HL-60 (cell line): ENCODE measurements around the gene CYP27A1.

Source experiments
- DNase-seq, 2 experiments: peaks; one replicate each; pipeline ENCODE4 v3.0.0-alpha.2; 2010 to 2020; ENCODE audit warnings: low read depth in 1 of 2, low spot score in 1 of 2
- H3K27ac ChIP-seq: fragments of 250-450 bp; sonication (Bioruptor Pico); replicated peaks from 2 replicates; pipeline ENCODE4 v1.5.1; 2020; ENCODE audit warnings: mild to moderate bottlenecking, moderate library complexity
- H3K27me3 ChIP-seq: fragments of 250-450 bp; sonication (Bioruptor Pico); 2 replicates; pipeline ENCODE4 v1.5.1; 2021; ENCODE audit warnings: mild to moderate bottlenecking, moderate library complexity; ENCODE audit not compliant: insufficient read depth, poor library complexity, severe bottlenecking
- H3K4me3 ChIP-seq: replicated peaks from 2 replicates; pipeline ENCODE4 v1.5.1; 2011; ENCODE audit warnings: mild to moderate bottlenecking, control low read depth, low read length; ENCODE audit not compliant: insufficient read depth
- GABPA ChIP-seq: IDR thresholded peaks from 2 replicates; pipeline ENCODE4 v1.6.1; 2012; ENCODE audit warnings: low read depth
- POLR2AphosphoS5 ChIP-seq: IDR thresholded peaks from 2 replicates; pipeline ENCODE4 v1.6.1; 2012; ENCODE audit warnings: low read depth
- SPI1 ChIP-seq: IDR thresholded peaks from 2 replicates; pipeline ENCODE4 v1.6.1; 2012; ENCODE audit warnings: low read depth, mild to moderate bottlenecking, borderline replicate concordance
- TF ChIP-seq, protein P1 (sequence below): IDR thresholded peaks from one replicate; pipeline ENCODE4 v1.5.1; 2011; ENCODE audit warnings: low read length, control low read depth, inconsistent platforms; ENCODE audit not compliant: insufficient read depth
- TF ChIP-seq, protein P2 (sequence below): IDR thresholded peaks from 2 replicates; pipeline ENCODE4 v1.6.1; 2012; ENCODE audit warnings: low read depth; ENCODE audit not compliant: insufficient replicate concordance

CYP27A1 gene

DNA sequence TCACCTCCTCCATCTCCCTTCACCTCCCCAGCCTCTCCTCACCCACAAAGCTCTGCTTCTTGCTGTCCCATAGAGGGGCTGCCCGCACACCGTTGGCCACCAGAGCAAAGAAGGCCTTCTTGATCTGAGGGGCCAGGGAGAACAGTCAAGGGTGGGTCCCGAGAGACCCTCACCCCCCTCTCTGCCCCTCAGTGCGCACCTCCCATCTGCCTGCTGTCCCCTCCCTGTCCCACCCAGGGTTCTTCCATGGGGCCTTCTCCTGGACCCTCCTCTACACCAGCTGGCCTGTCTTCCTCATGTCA lies 46.5 kb downstream of the CYP27A1 start:
- DNase-seq, result no peak
- TF ChIP-seq, protein P1, sequence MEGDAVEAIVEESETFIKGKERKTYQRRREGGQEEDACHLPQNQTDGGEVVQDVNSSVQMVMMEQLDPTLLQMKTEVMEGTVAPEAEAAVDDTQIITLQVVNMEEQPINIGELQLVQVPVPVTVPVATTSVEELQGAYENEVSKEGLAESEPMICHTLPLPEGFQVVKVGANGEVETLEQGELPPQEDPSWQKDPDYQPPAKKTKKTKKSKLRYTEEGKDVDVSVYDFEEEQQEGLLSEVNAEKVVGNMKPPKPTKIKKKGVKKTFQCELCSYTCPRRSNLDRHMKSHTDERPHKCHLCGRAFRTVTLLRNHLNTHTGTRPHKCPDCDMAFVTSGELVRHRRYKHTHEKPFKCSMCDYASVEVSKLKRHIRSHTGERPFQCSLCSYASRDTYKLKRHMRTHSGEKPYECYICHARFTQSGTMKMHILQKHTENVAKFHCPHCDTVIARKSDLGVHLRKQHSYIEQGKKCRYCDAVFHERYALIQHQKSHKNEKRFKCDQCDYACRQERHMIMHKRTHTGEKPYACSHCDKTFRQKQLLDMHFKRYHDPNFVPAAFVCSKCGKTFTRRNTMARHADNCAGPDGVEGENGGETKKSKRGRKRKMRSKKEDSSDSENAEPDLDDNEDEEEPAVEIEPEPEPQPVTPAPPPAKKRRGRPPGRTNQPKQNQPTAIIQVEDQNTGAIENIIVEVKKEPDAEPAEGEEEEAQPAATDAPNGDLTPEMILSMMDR, result no peak
- TF ChIP-seq GABPA (no peak), POLR2AphosphoS5 (no peak), SPI1 (no peak)
- TF ChIP-seq, protein P2, sequence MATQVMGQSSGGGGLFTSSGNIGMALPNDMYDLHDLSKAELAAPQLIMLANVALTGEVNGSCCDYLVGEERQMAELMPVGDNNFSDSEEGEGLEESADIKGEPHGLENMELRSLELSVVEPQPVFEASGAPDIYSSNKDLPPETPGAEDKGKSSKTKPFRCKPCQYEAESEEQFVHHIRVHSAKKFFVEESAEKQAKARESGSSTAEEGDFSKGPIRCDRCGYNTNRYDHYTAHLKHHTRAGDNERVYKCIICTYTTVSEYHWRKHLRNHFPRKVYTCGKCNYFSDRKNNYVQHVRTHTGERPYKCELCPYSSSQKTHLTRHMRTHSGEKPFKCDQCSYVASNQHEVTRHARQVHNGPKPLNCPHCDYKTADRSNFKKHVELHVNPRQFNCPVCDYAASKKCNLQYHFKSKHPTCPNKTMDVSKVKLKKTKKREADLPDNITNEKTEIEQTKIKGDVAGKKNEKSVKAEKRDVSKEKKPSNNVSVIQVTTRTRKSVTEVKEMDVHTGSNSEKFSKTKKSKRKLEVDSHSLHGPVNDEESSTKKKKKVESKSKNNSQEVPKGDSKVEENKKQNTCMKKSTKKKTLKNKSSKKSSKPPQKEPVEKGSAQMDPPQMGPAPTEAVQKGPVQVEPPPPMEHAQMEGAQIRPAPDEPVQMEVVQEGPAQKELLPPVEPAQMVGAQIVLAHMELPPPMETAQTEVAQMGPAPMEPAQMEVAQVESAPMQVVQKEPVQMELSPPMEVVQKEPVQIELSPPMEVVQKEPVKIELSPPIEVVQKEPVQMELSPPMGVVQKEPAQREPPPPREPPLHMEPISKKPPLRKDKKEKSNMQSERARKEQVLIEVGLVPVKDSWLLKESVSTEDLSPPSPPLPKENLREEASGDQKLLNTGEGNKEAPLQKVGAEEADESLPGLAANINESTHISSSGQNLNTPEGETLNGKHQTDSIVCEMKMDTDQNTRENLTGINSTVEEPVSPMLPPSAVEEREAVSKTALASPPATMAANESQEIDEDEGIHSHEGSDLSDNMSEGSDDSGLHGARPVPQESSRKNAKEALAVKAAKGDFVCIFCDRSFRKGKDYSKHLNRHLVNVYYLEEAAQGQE, result no peak
- Histone ChIP-seq H3K27me3 (no peaks in the 10 kb centered on the region), H3K27ac (no peak overlapping the region), H3K4me3 (no peak overlapping the region)

DNA sequence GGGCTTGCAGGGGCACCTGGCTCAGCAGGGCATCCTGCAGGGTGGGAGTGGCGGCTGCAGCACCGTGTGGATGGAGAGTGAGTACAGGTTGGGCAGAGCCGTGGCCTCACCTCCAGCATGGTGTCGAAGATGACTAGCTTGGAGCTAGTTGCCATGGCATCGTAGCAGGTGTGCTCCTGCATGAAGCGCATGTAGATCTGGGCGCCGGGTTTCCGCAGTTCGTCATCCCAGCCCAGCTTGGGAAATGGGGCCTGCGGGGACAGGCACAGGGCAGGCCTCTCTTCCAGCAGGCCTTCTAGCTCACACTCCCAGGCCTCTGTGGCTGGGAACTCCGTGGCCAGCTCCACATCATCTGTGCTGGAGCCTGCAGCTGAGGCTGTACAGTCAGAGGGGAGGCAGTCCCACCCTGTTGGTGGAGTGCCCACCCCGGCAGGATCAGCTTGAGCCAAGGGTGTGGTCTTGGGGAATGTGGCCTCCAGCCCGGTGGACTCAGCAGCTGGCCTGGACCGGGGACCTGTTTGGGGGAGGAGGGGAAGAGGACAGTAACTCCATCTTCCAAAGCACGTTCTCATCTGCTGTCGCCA lies 48.0 kb downstream of the CYP27A1 start:
- no peak overlapping the region for H3K27ac ChIP-seq
- no peak overlapping the region for H3K4me3 ChIP-seq
- DNase-seq, result no peak
- no peaks in the 10 kb centered on the region for H3K27me3 ChIP-seq
- TF ChIP-seq POLR2AphosphoS5, result no peak
- TF ChIP-seq, protein P1, result no peak

DNA sequence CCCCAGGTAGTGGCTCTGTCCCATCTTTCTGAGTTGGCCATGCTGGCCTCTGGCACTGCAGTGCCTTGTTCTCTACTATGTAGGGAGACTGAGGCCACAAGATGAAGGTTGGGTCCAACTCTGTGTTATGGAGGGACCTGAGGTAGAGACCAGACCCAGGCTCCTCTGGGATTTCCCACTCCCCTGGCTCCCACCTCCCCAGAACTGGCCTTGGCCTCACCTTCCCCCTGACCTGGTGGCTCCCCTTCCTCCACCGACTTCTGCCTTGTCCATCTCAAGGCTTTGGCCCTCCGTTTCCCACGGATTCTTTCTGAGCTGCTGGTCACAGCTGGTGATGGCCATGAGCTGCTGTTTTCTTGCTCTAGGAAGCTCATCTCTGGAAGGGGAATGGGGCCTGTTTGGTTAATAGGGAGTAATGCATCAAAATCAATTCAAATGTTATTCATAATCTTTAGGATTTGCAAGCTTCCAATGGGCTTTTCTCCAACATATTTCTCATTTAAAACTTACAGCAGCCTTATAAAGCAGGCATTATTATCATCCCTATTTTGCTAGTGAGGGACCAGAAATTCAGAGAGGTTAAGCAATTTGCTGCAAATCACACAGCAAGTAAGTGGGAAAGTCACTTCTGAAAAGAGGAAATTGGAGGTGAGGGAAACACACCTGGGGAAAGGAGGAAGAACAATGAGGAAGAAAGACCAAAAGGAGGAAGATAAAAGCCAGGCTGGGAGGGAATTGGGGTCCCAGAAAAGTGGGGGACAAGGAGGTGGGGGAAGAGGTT lies 48.8 kb downstream of the CYP27A1 start:
- no peak overlapping the region for H3K27ac ChIP-seq
- no peaks in the 10 kb centered on the region for H3K27me3 ChIP-seq
- TF ChIP-seq, protein P1, result no peak
- TF ChIP-seq GABPA (no peak), POLR2AphosphoS5 (no peak), SPI1 (no peak)
- TF ChIP-seq, protein P2, result no peak
- DNase-seq, result no peak
- H3K4me3 ChIP-seq, result no peak overlapping the region
